SK-N-SH treated with all-trans-retinoic acid at 6 μM for 48 hours (cell line): ENCODE results near the gene PSAP.

Experiments
- ATAC-seq: fragments of 200-7000 bp; cut with Tn5 transposase; 3 replicates; pipeline ENCODE4 v1.9.1; 2020; ENCODE audit warnings: mild to moderate bottlenecking, moderate library complexity
- BACH2 ChIP-seq: fragments of 250-450 bp; sonication (Bioruptor Pico); IDR thresholded peaks from 2 replicates; pipeline ENCODE4 v1.9.0; 2021; ENCODE audit warnings: mild to moderate bottlenecking, borderline replicate concordance
- CSDC2 ChIP-seq: fragments of 250-450 bp; sonication (Bioruptor Pico); IDR thresholded peaks from 2 replicates; pipeline ENCODE4 v1.5.0; 2020; ENCODE audit warnings: mild to moderate bottlenecking, moderate library complexity
- ESRRG ChIP-seq: fragments of 250-450 bp; sonication (Bioruptor Pico); IDR thresholded peaks from 2 replicates; pipeline ENCODE4 v1.6.1; 2021; ENCODE audit warnings: mild to moderate bottlenecking
- GLIS3 ChIP-seq: fragments of 250-450 bp; sonication (Bioruptor Pico); IDR thresholded peaks from 2 replicates; pipeline ENCODE4 v1.5.0; 2020; ENCODE audit warnings: mild to moderate bottlenecking, moderate library complexity
- ISL1 ChIP-seq: fragments of 250-450 bp; sonication (Bioruptor Pico); IDR thresholded peaks from 2 replicates; pipeline ENCODE4 v2.1.2; 2022; ENCODE audit warnings: mild to moderate bottlenecking, moderate library complexity
- OSR1 ChIP-seq: fragments of 250-450 bp; sonication (Bioruptor Pico); IDR thresholded peaks from 2 replicates; pipeline ENCODE4 v1.8.0; 2022; ENCODE audit warnings: moderate library complexity, mild to moderate bottlenecking, inconsistent platforms
- PATZ1 ChIP-seq: fragments of 250-450 bp; sonication (Bioruptor Pico); IDR thresholded peaks from 2 replicates; pipeline ENCODE4 v1.8.0; 2020; ENCODE audit warnings: mild to moderate bottlenecking, moderate library complexity, borderline replicate concordance
- PPARA ChIP-seq: fragments of 250-450 bp; sonication (Bioruptor Pico); IDR thresholded peaks from 2 replicates; pipeline ENCODE4 v1.5.0; 2020; ENCODE audit warnings: mild to moderate bottlenecking, borderline replicate concordance
- SNAI2 ChIP-seq: fragments of 250-450 bp; sonication (Bioruptor Pico); IDR thresholded peaks from 2 replicates; pipeline ENCODE4 v1.5.0; 2020; ENCODE audit warnings: mild to moderate bottlenecking, moderate library complexity
- TCF4 ChIP-seq: fragments of 250-450 bp; sonication (Bioruptor Pico); IDR thresholded peaks from 2 replicates; pipeline ENCODE4 v1.8.0; 2021; ENCODE audit warnings: mild to moderate bottlenecking, moderate library complexity, borderline replicate concordance
- TOX ChIP-seq: fragments of 250-450 bp; sonication (Bioruptor Pico); IDR thresholded peaks from 2 replicates; pipeline ENCODE4 v1.8.0; 2021; ENCODE audit warnings: mild to moderate bottlenecking, moderate library complexity, borderline replicate concordance
- TSHZ2 ChIP-seq: fragments of 250-450 bp; sonication (Bioruptor Pico); IDR thresholded peaks from 2 replicates; pipeline ENCODE4 v1.5.0; 2020; ENCODE audit warnings: mild to moderate bottlenecking, moderate library complexity
- ZC3H10 ChIP-seq: fragments of 250-450 bp; sonication (Bioruptor Pico); IDR thresholded peaks from 2 replicates; pipeline ENCODE4 v1.5.1; 2021; ENCODE audit warnings: mild to moderate bottlenecking, moderate library complexity
- ZFP3 ChIP-seq: fragments of 250-450 bp; sonication (Bioruptor Pico); IDR thresholded peaks from 2 replicates; pipeline ENCODE4 v1.5.0; 2020; ENCODE audit warnings: mild to moderate bottlenecking, moderate library complexity
- ZFP30 ChIP-seq: fragments of 450-650 bp; formaldehyde crosslinking; IDR thresholded peaks from 2 replicates; pipeline ENCODE4 v1.5.0; 2022; ENCODE audit warnings: mild to moderate bottlenecking, moderate library complexity
- ZNF565 ChIP-seq: fragments of 450-650 bp; formaldehyde crosslinking; conservative IDR thresholded peaks from 2 replicates; pipeline ENCODE4 v1.5.0; 2020; ENCODE audit warnings: low read depth, mild to moderate bottlenecking, moderate library complexity
- ZNF70 ChIP-seq: fragments of 450-650 bp; formaldehyde crosslinking; IDR thresholded peaks from 2 replicates; pipeline ENCODE4 v1.5.0; 2020; ENCODE audit warnings: mild to moderate bottlenecking, moderate library complexity
- ZNF8 ChIP-seq: fragments of 450-650 bp; formaldehyde crosslinking; IDR thresholded peaks from 2 replicates; pipeline ENCODE4 v1.5.0; 2020; ENCODE audit warnings: mild to moderate bottlenecking, moderate library complexity
- TF ChIP-seq, protein P1 (sequence below): fragments of 250-450 bp; sonication (Bioruptor Pico); IDR thresholded peaks from 2 replicates; pipeline ENCODE4 v1.5.1; 2021; ENCODE audit warnings: mild to moderate bottlenecking, moderate library complexity
- TF ChIP-seq, protein P2 (sequence below): fragments of 250-450 bp; sonication (Bioruptor Pico); IDR thresholded peaks from 2 replicates; pipeline ENCODE4 v1.5.1; 2020; ENCODE audit warnings: low read depth, mild to moderate bottlenecking, moderate library complexity
- TF ChIP-seq, protein P3 (sequence below): fragments of 250-450 bp; sonication (Bioruptor Pico); IDR thresholded peaks from 2 replicates; pipeline ENCODE4 v1.8.0; 2021; ENCODE audit warnings: low read depth, mild to moderate bottlenecking, moderate library complexity, borderline replicate concordance

Gene PSAP

GRCh38 chr10:71810048-71810750, 40.9 kb downstream of the PSAP start:
- no peak for ATAC-seq
- TF ChIP-seq, protein P1, sequence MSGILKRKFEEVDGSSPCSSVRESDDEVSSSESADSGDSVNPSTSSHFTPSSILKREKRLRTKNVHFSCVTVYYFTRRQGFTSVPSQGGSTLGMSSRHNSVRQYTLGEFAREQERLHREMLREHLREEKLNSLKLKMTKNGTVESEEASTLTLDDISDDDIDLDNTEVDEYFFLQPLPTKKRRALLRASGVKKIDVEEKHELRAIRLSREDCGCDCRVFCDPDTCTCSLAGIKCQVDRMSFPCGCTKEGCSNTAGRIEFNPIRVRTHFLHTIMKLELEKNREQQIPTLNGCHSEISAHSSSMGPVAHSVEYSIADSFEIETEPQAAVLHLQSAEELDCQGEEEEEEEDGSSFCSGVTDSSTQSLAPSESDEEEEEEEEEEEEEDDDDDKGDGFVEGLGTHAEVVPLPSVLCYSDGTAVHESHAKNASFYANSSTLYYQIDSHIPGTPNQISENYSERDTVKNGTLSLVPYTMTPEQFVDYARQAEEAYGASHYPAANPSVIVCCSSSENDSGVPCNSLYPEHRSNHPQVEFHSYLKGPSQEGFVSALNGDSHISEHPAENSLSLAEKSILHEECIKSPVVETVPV (CRISPR knock-in tag) = no peak
- TF ChIP-seq OSR1 (CRISPR knock-in tag) = no peak
- no peak for TF ChIP-seq TSHZ2 (CRISPR knock-in tag)
- TF ChIP-seq ZFP30 (CRISPR knock-in tag) = no peak
- TF ChIP-seq, protein P2, sequence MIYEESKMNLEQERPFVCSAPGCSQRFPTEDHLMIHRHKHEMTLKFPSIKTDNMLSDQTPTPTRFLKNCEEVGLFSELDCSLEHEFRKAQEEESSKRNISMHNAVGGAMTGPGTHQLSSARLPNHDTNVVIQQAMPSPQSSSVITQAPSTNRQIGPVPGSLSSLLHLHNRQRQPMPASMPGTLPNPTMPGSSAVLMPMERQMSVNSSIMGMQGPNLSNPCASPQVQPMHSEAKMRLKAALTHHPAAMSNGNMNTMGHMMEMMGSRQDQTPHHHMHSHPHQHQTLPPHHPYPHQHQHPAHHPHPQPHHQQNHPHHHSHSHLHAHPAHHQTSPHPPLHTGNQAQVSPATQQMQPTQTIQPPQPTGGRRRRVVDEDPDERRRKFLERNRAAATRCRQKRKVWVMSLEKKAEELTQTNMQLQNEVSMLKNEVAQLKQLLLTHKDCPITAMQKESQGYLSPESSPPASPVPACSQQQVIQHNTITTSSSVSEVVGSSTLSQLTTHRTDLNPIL (CRISPR knock-in tag) = no peak
- TF ChIP-seq, protein P3, sequence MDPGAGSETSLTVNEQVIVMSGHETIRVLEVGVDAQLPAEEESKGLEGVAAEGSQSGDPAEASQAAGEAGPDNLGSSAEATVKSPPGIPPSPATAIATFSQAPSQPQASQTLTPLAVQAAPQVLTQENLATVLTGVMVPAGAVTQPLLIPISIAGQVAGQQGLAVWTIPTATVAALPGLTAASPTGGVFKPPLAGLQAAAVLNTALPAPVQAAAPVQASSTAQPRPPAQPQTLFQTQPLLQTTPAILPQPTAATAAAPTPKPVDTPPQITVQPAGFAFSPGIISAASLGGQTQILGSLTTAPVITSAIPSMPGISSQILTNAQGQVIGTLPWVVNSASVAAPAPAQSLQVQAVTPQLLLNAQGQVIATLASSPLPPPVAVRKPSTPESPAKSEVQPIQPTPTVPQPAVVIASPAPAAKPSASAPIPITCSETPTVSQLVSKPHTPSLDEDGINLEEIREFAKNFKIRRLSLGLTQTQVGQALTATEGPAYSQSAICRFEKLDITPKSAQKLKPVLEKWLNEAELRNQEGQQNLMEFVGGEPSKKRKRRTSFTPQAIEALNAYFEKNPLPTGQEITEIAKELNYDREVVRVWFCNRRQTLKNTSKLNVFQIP (CRISPR knock-in tag) = no peak
- TF ChIP-seq ZNF565 (CRISPR knock-in tag) = no peak
- TF ChIP-seq ZC3H10 (CRISPR knock-in tag) = no peak
- TF ChIP-seq TCF4 (CRISPR knock-in tag) = no peak
- TF ChIP-seq ZNF70 (CRISPR knock-in tag) = no peak
- no peak for TF ChIP-seq SNAI2
- no peak for TF ChIP-seq ISL1 (CRISPR knock-in tag)
- no peak for TF ChIP-seq ESRRG (CRISPR knock-in tag)
- no peak for TF ChIP-seq ZFP3
- TF ChIP-seq GLIS3 (CRISPR knock-in tag) = no peak
- TF ChIP-seq BACH2 = no peak
- TF ChIP-seq ZNF8 (CRISPR knock-in tag) = no peak
- no peak for TF ChIP-seq TOX (CRISPR knock-in tag)
- no peak for TF ChIP-seq PATZ1 (CRISPR knock-in tag)
- TF ChIP-seq CSDC2 (CRISPR knock-in tag) = no peak

DNA sequence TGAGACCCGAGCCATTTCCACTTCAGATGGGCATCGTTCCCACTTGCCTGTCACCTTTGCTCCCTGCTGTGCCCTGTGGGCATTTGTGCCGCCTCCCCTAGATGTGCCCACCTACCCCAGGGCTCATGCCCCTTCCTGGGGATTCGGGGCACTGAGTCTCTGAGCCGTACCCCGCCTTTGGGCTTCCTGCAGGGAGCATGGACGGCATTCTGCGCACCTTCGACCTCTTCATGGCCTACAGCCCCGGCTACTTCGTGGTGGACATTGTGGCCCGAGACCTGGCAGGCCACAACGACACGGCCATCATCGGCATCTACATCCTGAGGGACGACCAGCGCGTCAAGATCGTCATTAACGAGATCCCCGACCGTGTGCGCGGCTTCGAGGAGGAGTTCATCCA, 41.4 kb downstream of the PSAP start:
- ATAC-seq = no peak
- TF ChIP-seq PPARA (CRISPR knock-in tag) (no peak), ZNF70 (CRISPR knock-in tag) (no peak), ZC3H10 (CRISPR knock-in tag) (no peak), ZFP3 (no peak), ISL1 (CRISPR knock-in tag) (no peak), ZNF565 (CRISPR knock-in tag) (no peak), ZNF8 (CRISPR knock-in tag) (no peak), ZFP30 (CRISPR knock-in tag) (no peak), ESRRG (CRISPR knock-in tag) (no peak), SNAI2 (no peak)
- TF ChIP-seq, protein P2 (CRISPR knock-in tag) = no peak
- TF ChIP-seq, protein P1 (CRISPR knock-in tag) = no peak
- TF ChIP-seq, all 23 proteins: peak for 0
